Activated CD4-positive, alpha-beta T cell treated with anti-CD3 and anti-CD28 coated beads, Interleukin-2, amount 50 U/mL, for 16 hours (primary cell): ENCODE data around the gene EFHC2.
A peak's percentile ranks its signal among the peaks of the same experiment; 100 is the strongest.
"Not testable (repeated sequence)": the region's sequence is repeated elsewhere in the genome, so short reads cannot be mapped to it uniquely, and the experiment has no call there.

ENCODE experiments used
- DNase-seq: peaks from one replicate; pipeline ENCODE4 v3.0.0-alpha.2; 2020

The EFHC2 gene

DNA sequence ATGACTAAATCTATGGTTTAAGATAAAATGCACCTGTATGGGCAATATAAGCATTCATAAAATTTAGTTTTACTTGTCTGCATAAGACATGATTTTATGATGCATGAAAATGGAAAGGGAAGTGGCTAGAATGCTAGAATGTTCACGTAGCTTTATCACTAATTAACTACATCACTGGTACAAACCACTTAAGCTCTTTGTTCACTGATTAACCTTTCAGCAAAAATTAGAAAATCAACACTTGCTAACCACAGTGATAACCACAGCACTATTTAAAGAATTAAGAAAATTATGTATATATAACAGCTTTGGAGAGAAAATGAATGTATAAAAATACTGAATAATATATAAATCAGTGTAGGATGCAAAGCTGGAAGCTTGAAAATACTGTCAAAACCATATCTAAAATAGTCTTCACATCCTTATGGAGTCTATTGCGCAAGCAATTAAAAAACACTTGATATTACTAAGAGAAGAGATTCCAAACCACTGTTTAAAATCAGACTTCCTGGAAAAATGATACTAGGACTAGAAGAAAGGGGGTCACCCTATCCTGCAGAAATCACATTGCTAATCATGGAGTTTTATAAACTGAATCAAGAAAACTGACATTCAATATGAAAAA is 51.9 kb downstream of the EFHC2 start:
- no peak for DNase-seq

DNA sequence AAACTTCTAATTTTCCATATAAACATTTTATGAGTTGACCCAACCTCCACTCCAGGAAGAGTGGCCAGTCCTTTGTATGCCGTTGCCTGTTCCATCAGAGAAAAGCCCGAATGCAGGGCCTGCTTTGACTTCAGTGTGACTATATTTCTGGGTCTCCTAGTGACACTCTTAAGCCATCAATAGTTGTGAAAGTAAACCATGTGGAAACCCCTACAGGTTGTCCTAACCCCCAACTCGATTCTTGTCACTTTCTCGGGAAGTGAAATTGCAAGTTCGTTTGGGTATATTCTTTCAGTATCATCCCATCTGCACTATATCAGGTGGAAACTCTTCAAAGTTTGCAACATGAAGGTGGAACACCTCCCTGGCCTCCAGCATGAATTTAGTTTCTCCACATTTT is 52.8 kb downstream of the EFHC2 start:
- DNase-seq: no peak

DNA sequence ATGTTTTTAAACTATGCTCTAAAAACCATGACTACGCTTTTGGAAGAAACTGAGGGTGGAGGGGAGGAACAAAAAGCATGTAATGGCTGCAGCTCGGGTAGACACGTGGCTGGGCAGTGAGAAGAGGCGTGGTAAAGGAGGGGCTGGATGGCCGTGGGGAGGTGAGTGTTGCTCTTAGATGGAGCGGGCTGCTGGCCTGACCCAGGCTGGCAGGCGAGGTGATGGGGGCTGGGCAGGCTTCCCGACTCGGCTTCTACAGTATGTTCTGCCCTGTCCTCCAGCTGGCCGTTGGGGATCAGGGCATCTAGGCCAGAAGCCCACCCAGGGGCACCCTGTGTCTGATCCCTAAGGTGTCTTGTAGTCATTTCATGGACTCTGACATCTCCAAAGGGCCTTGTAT is 60.7 kb downstream of the EFHC2 start:
- no peak for DNase-seq

DNA sequence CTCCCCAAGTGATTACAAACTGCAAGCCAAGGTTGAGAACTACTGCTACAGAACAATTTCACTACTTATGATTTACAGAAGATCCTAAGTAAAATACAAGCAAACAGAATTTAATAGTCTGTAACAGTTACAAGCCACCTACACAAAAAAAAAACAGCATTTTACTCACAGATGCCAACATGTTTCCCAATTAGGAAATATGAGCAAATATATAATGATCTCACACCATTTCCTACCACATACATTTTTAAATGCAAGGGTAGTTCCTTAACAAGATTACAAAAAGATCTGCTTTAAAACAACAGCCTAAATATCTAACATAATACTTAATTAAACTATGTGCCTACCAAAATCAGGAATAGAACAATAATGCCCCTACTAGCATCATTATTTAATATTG is 63.4 kb downstream of the EFHC2 start:
- DNase-seq: no peak

DNA sequence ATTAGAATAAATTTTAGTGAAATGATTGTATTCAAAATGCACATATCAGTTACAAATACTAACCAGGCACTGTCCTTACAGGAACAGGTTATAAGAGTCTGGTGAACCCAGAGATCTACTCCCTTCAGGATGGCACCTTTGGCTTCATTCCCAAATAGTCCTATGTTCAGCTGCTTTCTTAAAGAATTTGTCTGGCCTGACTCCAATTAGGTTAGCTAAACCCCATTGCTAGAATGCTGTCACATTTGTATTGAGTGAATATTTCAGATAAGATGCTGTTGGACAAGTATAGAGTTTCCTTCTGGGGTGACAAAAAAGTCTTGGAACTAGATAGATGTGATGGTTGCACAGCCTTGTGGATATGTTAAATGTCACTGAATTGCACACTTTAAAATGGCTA is 69.4 kb downstream of the EFHC2 start:
- DNase-seq: no peak

DNA sequence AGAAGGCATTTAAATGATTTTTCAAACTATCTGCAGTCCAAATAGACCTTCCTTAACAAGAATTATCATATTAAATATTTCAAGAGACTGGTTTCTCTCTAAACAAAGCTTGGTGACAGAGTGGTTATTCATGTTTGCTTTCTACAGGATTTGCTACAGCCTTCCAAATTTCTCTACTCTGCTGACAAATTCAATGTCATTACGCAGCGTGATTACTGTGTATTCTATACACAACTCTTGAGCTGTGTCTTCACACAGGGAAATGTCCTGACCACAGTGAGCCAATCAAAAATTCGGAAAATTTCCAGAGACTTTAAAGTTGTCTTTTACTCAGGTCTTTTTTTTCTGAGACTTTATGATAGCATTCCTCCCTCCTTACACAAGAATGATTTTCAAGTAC is 75.6 kb downstream of the EFHC2 start:
- DNase-seq: no peak

DNA sequence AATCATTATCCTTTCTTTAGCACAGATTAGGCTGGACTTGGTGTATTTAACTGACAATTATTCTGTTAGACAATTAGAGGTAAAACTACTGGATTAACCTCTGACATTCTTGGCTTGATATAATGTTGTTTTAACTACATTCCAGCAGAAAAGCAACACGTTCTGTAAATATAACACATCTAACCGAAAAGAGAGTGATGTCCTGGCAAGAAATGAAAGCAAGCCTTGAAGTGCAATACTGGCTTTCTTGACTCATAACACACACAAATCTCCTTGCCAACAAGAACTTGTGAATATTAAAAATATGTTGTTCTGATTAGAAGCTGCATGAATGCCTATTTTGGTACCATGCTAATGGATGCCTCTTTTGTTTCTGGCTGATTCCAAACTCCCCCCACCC is 76.4 kb downstream of the EFHC2 start:
- DNase-seq: no peak

DNA sequence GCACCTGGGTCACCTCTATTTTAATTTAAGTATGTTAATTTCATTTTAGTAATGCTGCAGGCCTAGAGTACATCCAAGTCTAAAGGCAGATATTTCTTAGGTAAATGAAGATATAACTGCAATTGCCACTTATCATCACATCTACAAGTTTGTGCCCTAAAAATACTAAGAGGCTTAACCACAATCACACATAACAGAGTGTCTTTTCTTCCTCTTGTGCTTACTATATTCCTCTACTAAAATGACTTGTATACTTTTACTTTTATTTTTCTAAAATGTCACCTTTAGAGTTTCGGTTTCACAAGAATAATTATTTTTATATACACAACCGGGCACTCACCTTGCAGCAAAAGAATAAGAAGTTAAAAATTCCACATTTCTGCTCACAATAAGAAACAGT is 77.9 kb downstream of the EFHC2 start:
- DNase-seq: no peak

DNA sequence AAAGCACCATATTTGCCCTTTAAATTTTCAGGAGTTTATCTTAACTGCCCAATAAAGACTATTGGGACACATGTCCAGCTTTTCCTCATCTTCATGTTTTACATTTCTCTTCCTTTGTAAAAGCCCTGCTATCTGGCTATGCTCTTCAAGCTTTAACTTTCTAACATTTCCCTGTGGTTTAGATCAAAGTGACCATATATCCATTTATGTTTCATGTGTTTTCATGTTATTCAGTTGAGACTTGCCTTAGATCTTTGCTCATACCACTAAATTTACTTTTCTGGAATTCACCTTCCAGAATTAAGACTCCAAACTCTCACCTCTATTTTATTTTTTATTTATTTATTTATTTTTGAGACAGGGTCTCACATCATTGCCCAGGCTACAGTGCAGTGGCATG is 78.5 kb downstream of the EFHC2 start:
- DNase-seq: no peak

DNA sequence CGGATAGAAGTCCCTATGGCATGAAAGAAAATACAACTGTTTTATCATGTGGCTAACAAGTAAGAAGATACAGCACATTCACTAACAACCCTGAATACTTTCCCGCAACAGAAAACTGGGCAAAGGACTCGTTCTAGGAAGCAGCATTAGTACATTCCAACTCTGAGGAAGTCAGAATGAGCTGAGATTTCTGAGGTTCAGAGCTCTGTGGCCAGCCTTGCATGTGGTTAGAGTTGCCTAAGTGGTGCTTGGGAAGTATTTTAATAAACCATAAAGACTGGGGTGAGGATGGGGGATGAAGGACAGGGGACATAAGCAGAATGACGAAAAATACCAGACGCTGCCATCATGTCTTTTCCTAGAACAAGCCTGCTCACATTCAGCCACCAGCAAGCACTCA is 82.2 kb downstream of the EFHC2 start:
- DNase-seq: no peak

DNA sequence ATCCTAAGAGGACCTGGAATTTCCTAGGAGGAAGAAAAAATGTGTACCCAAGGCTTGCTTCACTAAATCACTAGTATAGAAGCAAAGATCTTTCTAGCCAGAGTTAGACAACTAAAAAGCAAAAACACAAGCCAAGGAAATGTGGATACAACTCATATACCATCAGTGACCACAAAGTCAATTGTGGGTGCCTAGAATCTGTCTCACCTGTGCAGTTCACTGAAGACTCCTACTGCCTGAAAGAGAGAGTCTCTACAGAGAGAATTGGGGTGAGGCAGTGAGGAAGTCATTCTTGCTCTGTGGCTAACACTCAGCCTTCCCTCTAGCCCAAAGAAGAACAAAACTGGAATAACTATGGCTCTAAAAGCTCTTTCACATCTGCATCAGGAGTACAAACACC is 82.9 kb downstream of the EFHC2 start:
- no peak for DNase-seq

DNA sequence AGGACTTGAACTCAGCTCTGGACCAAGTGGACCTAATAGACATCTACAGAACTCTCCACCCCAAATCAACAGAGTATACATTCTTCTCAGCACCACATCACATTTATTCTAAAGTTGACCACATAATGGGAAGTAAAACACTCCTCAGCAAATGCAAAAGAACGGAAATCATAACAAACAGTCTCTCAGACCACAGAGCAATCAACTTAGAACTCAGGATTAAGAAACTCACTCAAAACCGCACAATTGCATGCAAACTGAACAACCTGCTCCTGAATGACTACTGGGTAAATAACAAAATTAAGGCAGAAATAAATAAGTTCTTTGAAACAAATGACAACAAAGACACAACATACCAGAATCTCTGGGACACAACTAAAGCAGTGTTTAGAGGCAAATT is 87.7 kb downstream of the EFHC2 start:
- DNase-seq: not testable (repeated sequence)

DNA sequence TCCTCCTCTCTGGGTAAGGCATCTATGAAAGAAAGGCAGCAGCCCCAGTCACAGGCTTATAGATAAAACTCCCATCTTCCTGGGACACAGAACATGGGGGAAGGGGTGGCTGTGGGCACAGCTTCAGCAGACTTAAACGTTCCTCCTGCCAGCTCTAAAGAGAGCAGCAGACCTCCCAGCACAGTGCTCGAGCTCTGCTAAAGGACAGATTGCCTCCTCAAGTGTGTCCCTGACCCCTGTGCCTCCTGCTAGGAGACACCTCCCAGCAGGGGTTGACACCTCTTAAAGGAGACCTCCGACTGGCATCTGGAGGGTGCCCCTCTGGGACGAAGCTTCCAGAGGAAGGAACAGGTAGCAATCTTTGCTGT is 89.9 kb downstream of the EFHC2 start:
- no peak for DNase-seq

DNA sequence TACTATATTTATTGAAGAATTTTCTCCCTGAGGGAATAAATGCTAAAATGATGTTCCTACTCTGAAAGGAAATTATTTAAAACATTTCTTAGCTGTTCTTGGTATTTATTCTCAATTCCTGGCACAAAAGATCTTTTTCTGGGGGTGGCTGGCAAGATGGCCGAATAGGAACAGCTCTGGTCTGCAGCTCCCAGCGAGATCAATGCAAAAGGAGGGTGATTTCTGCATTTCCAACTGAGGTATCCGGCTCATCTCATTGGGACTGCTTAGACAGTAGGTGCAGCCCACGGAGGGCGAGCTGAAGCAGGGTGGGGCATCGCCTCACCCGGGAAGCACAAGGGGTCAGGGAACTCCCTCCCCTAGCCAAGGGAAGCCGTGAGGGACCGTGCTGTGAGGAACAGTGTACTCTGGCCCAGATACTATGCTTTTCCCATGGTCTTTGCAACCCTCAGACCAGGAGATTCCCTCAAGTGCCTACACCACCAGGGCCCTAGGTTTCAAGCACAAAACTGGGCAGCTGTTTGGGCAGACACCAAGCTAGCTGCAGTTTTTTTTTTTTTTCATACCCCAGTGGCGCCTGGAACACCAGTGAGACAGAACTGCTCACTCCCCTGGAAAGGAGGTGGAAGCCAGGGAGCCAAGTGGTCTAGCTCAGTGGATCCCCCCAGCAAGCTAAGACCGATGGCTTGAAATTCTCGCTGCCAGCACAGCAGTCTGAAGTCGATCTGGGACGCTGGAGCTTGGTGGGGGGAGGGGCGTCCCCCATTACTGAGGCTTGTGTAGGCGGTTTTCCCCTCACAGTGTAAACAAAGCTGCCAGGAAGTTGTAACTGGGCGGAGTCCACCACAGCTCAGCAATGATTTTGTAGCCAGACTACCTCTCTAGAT is 90.5 kb downstream of the EFHC2 start:
- peak; percentile 52 for DNase-seq

DNA sequence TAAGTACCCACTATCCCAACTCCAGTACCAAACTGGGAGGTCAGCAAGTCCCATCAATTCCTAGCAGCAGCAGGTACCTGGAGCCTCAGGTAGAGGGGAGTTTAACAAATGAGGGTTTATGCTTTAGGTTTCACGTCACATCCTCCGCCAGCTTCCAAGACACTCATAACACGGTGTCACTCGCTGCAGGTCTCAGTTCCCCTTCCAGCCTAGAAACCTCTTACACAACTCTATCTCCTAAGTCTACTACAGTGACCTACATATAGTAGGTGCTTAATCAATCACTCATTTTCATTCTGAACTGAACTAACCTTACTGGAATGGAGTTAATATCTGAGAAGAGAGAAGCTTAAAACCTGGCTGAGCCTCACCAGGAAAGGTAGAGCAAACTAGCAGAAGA is 96.0 kb downstream of the EFHC2 start:
- no peak for DNase-seq

DNA sequence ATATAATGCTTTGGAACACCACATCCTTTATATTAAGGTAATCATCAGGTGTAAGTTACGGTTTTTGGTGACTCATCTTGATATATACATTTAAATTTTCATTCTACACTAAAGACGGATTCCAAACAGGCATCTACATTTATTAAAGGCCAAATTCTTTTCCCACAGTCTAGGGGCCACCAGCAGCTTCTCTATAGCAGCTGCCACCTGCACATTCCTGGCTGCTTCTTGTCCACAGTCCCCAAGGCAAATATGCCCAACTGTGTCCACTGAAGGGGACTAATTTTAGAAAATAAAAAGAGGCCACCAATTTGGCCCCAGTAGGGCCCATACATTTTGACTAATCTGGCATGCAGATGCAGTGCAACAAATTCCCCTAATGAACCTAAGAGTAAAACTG is 96.6 kb downstream of the EFHC2 start:
- DNase-seq: no peak

DNA sequence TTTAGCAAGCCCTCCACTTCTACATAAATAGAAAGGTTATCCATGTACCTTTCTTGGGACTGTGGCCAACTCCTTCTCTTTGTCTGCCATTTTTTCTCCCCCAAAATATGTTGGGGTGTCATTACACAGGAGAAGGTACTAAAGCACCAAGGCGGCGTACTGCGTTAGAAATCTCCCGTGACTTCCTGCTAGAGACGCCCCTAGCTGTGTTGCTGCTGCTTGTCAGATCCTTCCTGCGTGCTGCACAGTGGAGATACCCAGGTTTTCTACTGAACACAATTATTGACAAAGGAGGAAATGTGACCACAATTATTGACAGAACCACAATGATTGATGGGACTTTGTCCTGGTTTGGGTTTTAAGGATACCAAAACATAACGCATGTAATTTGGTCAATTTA is 97.7 kb downstream of the EFHC2 start:
- DNase-seq: peak; percentile 6

DNA sequence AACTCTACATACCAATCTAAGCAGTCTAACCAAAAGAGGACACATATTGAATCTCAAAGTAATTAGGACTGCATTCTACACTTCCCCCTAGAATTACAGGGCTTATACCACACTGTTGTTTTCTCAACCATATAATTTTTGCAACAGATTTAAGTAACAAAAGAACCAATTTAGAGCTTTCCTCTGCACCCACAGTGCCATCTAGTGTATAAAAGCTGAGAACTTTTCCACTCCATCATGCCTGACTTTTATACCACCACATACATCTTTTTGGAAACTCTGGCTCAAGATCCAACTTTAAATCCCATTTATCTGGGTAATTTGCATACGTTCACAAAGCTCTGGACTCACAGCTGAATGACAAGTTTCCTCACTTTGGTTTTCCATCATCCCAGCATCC is 99.5 kb downstream of the EFHC2 start:
- peak; percentile 21 for DNase-seq

DNA sequence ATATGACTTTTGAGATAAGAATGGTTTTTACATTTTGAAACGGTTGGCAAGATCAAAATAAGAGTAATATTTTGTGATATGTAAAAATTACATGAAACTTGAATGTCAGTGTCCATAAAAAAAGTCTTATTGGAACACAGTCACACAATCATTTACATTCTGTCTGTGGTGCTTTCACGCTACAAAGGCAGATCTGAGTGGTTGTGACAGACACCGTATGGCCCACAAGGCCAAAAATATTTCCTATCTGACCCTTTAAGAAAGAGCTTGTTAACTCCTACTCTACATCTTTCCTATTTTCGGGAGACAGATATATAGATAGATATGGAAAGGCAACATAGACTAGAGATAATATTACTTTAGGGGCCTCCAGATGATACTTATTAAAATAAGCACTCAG is 101.9 kb downstream of the EFHC2 start:
- DNase-seq: no peak

DNA sequence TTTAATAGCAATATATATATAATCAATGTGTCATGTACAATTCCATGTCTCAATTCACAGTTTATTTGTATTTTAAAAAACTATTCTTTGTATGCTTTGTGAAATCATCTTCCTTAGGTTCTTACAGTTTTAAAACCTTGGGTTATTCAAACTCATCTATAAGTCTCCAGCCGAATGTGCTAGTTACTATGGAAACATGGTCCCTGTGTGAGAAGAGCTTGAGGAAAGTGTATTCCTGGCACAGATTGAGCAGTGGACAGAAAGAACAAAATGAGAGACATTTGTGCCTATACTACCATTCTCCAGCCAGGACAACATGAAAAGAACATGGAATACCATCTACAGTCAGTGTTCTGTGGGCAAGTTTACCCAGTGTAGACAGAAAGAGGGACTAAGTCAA is 103.4 kb downstream of the EFHC2 start:
- no peak for DNase-seq

DNA sequence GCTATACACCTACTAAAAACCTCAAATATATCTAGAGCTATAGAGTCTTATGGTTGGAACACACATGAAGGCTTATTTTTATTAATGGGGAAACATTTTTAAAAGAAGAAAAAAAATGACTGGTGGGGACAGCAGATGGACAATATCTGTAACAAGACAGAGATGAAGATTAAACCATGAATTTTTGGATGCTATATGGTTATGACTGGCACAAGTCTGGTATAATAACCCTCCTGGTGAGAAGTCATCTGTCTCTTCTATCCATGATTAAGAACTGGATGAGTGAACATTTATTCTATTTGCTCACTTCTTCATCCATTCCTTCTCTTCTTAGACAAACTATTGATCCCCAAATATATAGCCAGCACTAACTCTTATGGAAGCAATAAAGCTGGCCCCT is 104.4 kb downstream of the EFHC2 start:
- DNase-seq: no peak

DNA sequence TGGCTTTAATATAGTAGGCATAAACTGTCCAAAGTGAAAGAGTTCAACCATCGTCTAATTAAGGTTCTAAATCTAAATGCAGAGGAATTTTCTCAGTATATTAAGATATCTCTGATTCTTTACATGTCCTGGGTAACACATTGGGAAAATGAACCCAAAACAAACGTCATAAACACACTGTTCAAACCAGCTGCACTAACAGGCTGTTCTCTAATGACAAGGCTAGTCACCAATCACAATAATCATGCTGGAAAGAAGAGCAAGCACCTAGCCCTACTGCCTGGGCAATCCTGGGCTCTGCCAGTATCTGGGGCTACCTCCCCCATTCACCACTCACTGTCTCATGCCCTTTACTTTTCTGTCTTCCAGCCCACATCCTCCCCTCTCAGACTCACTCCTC is 107.9 kb downstream of the EFHC2 start:
- DNase-seq: no peak

DNA sequence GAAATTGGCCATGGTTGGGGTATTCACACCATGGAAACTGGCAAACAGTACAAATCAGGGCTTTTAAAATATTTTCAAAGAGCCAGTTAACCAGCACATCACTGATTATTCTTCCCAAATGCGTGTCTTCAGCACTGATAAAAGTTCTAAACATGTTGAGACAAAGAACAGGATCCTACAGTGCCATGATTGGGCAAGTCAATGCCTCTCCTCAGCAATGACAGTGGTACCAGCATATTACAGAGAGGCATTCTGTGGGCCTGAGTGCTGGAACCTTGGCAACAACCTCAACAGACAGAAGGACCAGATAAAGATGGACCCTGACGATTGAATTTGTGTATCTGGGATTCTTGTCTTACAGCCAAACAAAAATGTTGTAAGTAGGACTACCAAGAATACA is 108.9 kb downstream of the EFHC2 start:
- no peak for DNase-seq

DNA sequence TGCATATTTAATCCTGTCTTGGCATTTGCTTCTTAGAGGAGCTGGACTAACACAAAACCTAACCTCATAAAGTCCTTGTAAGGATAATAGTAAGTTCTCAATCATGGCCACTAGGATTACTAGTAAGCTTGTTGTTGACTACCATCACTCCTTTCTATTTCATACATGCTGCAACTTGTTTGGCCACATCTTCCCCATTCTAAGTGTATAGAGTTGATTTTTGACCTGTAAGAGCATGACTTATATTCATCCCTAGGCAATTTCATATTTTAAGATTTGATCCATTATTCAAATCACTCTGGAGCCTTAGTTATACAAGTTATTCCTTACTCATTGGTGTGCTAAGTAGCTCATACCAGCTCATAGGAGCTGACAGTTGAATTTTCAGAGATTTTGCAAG is 109.4 kb downstream of the EFHC2 start:
- no peak for DNase-seq

DNA sequence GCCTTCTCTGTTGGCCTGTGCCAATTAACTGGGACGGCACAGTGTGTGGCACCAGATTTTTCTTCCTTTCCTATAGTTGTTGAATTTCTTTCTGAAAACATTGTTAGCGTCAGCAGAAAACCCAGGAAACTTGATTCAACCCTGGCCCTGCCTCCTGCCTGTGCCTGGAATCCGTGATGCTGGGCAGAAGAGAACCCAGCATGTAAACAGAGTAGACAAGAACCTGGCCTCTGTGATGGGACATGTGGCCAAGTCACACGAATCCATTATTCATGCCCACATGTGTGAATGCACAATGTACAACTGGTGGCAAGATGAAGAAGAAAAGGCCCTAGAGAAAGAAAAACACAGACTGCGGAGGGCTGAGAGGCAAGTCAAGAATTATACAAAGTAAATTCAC is 111.4 kb downstream of the EFHC2 start:
- DNase-seq: no peak
